Tibial artery (tissue), 4 donors: ENCODE data around the gene TDRKH.
A peak's percentile ranks its signal among the peaks of the same experiment; 100 is the strongest.

Experiments used
- DNase-seq, 2 donors: peaks; one replicate each; pipeline ENCODE4 v3.0.0-alpha.2; 2019
- H3K27ac ChIP-seq, 2 donors: fragments of 200-600 bp; sonication (generic) in 1 of 2; 1 replicate in 1 of 2; 2 replicates in 1 of 2; pipeline ENCODE4 v1.5.1; 2018 to 2019; ENCODE audit warnings: mild to moderate bottlenecking in 1 of 2
- H3K27me3 ChIP-seq, 2 donors: fragments of 200-600 bp; sonication (generic) in 1 of 2; one replicate each; pipeline versions ENCODE4 v1.5.1 to v1.6.0; 2016 to 2019
- H3K36me3 ChIP-seq, 3 donors: fragments of 200-600 bp; sonication (generic) in 2 of 3; one replicate each; pipeline ENCODE4 v1.5.1; 2016 to 2019; ENCODE audit warnings: mild to moderate bottlenecking in 2 of 3
- H3K4me1 ChIP-seq, 4 donors: fragments of 200-600 bp; sonication (generic) in 2 of 4; 1 replicate in 3 of 4; 2 replicates in 1 of 4; pipeline ENCODE4 v1.5.1; 2016 to 2019
- H3K4me3 ChIP-seq, 2 donors: fragments of 200-600 bp; sonication (generic) in 1 of 2; 1 replicate in 1 of 2; 2 replicates in 1 of 2; pipeline ENCODE4 v1.5.1; 2018 to 2019; ENCODE audit warnings: mild to moderate bottlenecking in 2 of 2
- H3K9me3 ChIP-seq, 3 donors: fragments of 200-600 bp; sonication (generic) in 1 of 3; one replicate each; pipeline ENCODE4 v1.5.1; 2016 to 2019
- CTCF ChIP-seq, 2 experiments: fragments of 200-600 bp in 1 of 2; fragments of 450-650 bp in 1 of 2; IDR thresholded peaks; one replicate each; pipeline ENCODE4 v1.5.1; 2017 to 2019; ENCODE audit warnings: antibody characterized with exemption in 2 of 2, mild to moderate bottlenecking in 1 of 2, moderate library complexity in 1 of 2
- intact Hi-C: fragments of 100-400 bp; cut with DNase I; formaldehyde crosslinking; loops from one replicate; pipeline ENCODE4 v1.15.0; 2023; ENCODE audit warnings: low total_unique reads

TDRKH gene

GRCh38 chr1:151837884-151838221 lies 47.6 kb upstream of the TDRKH start:
- DNase-seq = no peak
- intact Hi-C loops = no loop called here
- Histone ChIP-seq H3K27ac (no peak overlapping the region), H3K4me3 (peak overlapping the region; percentile 46 to 53), H3K4me1 (peaks cover 0 to 32% (median 26%) of the 10 kb centered on the region in 4 donors), H3K27me3 (peaks cover 0 to 62% of the 10 kb centered on the region in 2 donors), H3K9me3 (no peaks in the 10 kb centered on the region), H3K36me3 (no peaks in the 10 kb centered on the region)
- TF ChIP-seq CTCF (IDR thresholded peaks at IDR 0.05) = no peak

GRCh38 chr1:151837197-151837596 lies 46.9 kb upstream of the TDRKH start:
- peaks cover 0 to 65% of the 10 kb centered on the region in 2 donors for H3K27me3 ChIP-seq
- H3K9me3 ChIP-seq = no peaks in the 10 kb centered on the region
- H3K4me3 ChIP-seq = no peak overlapping the region
- intact Hi-C loops = no loop called here
- H3K4me1 ChIP-seq = peaks cover 0 to 32% (median 26%) of the 10 kb centered on the region in 4 donors
- no peak overlapping the region for H3K27ac ChIP-seq
- no peak for TF ChIP-seq CTCF (IDR thresholded peaks at IDR 0.05)
- DNase-seq = no peak
- no peaks in the 10 kb centered on the region for H3K36me3 ChIP-seq

- H3K4me1 ChIP-seq = peaks cover 0 to 32% (median 26%) of the 10 kb centered on the region in 4 donors
- H3K36me3 ChIP-seq = no peaks in the 10 kb centered on the region
- no peak for TF ChIP-seq CTCF (IDR thresholded peaks at IDR 0.05)
- peaks cover 0 to 78% of the 10 kb centered on the region in 2 donors for H3K27me3 ChIP-seq
- H3K4me3 ChIP-seq = no peak overlapping the region
- no peak overlapping the region for H3K27ac ChIP-seq
- intact Hi-C loops = no loop called here
- no peaks in the 10 kb centered on the region for H3K9me3 ChIP-seq
- DNase-seq = no peak
Measured at GRCh38 chr1:151835596-151835995, 45.3 kb upstream of the TDRKH start.

GRCh38 chr1:151834239-151834638 lies 43.9 kb upstream of the TDRKH start:
- Histone ChIP-seq H3K4me1 (peaks cover 0 to 29% (median 17%) of the 10 kb centered on the region in 4 donors), H3K36me3 (no peaks in the 10 kb centered on the region), H3K4me3 (no peak overlapping the region), H3K27ac (no peak overlapping the region), H3K9me3 (no peaks in the 10 kb centered on the region), H3K27me3 (peaks cover 0 to 74% of the 10 kb centered on the region in 2 donors)
- intact Hi-C loops = no loop called here
- TF ChIP-seq CTCF (IDR thresholded peaks at IDR 0.05) = no peak
- no peak for DNase-seq

- Histone ChIP-seq H3K9me3 (no peaks in the 10 kb centered on the region), H3K27me3 (peaks cover 0 to 67% of the 10 kb centered on the region in 2 donors), H3K36me3 (no peaks in the 10 kb centered on the region), H3K4me1 (peaks cover 0 to 27% (median 8%) of the 10 kb centered on the region in 4 donors), H3K4me3 (no peak overlapping the region), H3K27ac (no peak overlapping the region)
- intact Hi-C loops = no loop called here
- no peak for TF ChIP-seq CTCF (IDR thresholded peaks at IDR 0.05)
- no peak for DNase-seq
Measured at GRCh38 chr1:151833172-151833900, 43.0 kb upstream of the TDRKH start.
